Measurements from ENCODE around the gene CYSLTR2.
"Not testable (repeated sequence)": the region's sequence is repeated elsewhere in the genome, so short reads cannot be mapped to it uniquely, and the experiment has no call there.

CYSLTR2 gene

DNA sequence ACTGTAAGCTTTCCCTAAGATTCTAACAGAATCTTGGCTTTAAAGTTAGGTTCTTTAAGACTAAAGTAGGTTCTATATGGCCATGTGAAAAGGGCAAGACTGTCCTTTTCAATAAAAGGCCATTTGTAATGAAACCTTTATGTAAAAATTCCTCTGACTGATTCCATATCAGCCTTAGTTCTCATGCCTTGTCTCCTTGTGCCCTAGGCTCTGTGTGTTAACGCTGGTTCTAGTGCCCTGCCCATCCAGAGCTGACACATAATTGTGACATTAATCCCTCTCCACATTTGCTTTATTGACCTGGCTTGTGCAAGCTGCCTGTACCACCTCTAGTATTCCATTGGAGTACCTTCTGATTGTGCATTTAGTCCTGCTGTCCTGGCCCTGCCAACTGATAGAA, 28.2 kb downstream of the CYSLTR2 start:
- Histone ChIP-seq H3K27ac (no peak overlapping the region), H3K4me3 (no peak overlapping the region)

DNA sequence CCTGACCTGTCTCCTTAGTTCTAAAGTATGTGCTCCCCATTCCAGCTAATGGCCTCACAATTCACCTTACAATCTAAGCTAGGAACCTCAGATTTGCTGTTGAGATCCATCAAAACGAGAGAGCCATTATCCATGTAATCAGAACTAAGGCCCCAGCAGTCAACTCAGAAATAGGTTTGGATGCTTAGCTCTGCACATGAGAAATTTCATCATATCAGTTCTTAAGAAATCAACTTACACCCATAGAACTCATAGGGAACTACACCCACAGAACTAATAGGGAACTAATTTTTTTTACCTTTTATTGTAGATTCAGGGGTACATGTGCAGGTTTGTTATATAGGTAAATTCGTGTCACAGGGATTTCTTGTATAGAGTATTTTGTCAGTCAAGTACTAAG, 28.7 kb downstream of the CYSLTR2 start:
- no peak overlapping the region for H3K27ac ChIP-seq
- no peak overlapping the region for H3K4me3 ChIP-seq

DNA sequence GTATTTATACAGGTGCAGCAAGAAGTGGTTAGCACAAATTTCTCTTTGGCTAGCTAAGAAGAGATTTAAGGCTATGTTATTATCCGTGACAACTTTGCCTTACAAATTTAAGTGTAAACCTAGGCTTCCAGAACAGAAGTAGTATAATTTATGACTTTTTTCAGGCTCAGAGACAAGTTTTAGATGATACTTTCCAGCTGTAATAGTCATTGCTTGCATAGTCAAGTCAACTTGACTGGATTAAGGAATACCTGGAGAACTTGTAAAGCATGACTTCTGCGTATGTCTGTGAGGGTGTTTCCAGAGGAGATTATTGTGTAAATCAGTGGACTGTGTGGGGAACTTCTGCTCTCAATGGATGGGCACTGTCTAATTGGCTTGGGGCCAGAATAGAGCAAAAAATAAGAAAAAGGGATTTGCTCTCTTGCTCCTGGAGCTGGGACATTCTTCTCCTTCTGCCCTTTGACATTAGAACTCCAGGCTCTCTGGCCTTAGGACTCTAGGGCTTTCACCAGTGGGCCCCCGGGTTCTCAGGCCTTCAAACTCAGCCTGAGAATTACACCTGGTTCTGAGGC, 33.0 kb downstream of the CYSLTR2 start:
- no peak overlapping the region for H3K4me3 ChIP-seq
- no peak overlapping the region for H3K27ac ChIP-seq

DNA sequence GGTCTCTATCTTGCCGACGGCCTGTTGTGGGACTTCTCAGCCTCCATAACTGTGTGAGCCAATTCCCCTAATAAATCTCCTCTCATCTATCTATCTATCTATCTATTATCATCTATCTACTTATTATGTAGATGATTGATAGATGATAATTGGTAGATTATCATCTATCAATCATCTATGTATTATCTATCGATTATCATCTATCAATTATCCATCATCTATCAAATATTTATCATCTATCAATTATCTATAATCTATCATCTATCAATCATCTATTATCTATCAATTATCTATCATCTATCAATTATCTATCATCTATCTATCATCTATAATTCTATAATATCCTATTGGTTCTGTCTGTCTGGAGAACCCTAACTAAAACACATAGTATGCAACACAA, 33.5 kb downstream of the CYSLTR2 start:
- H3K4me3 ChIP-seq: no peak overlapping the region
- H3K27ac ChIP-seq: no peak overlapping the region

DNA sequence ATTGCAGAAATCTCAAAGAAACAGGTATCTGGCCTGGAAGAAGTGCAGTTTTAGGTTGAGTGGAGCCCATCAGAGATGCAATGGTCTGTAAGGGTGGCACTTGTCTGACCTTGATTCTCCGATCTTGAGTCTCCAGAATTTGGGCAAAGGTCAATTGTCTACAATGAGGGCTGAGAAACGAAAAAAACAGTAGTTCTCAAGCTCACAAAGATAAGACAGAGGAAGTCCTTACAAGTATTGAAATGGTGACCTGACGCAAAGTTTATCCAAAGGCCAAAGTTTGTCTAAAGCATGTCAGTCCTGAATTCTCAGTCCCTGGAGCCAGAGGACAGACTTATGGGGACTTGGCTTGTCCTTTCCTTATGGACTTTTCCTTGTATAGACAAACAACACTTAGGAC, 40.3 kb downstream of the CYSLTR2 start:
- no peak overlapping the region for H3K27ac ChIP-seq
- H3K4me3 ChIP-seq: no peak overlapping the region

DNA sequence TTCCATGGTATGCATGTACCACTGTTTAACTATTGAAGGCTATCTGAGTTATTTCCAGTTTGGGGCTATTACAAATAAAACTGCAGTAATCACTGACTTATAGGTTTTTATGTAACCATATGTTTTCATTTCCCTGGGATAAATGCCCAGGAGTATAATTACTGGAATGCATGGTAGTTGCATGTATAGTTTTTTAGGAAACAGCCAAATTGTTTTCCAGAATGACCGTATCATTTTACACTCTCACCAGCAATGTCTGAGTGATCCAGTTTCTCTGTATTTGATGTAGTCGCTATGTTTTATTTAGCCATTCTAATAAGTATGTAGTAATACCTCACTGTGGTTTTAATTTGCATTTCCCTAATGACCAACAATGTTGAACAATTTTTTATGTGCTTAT, 42.0 kb downstream of the CYSLTR2 start:
- no peak overlapping the region for H3K4me3 ChIP-seq
- H3K27ac ChIP-seq: no peak overlapping the region

DNA sequence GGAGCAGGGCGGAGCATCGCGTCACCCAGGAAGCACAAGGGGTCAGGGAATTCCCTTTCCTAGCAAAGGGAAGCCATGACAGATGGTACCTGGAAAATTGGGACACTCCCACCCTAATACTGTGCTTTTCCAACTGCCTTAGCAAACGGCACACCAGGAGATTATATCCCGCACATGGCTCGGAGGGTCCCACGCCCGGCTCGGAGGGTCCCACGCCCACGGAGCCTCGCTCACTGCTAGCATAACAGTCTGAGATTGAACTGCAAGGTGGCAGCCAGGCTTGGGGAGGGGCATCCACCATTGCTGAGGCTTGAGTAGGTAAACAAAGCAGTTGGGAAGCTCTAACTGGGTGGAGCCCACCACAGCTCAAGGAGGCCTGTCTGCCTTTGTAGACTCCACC, 42.9 kb downstream of the CYSLTR2 start:
- not testable (repeated sequence) for H3K27ac ChIP-seq, H3K4me3 ChIP-seq

DNA sequence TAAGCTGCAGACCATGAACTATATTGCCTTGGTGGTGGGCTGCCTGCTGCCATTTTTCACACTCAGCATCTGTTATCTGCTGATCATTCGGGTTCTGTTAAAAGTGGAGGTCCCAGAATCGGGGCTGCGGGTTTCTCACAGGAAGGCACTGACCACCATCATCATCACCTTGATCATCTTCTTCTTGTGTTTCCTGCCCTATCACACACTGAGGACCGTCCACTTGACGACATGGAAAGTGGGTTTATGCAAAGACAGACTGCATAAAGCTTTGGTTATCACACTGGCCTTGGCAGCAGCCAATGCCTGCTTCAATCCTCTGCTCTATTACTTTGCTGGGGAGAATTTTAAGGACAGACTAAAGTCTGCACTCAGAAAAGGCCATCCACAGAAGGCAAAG, 53.7 kb downstream of the CYSLTR2 start:
- H3K27ac ChIP-seq: no peak overlapping the region
- no peak overlapping the region for H3K4me3 ChIP-seq

DNA sequence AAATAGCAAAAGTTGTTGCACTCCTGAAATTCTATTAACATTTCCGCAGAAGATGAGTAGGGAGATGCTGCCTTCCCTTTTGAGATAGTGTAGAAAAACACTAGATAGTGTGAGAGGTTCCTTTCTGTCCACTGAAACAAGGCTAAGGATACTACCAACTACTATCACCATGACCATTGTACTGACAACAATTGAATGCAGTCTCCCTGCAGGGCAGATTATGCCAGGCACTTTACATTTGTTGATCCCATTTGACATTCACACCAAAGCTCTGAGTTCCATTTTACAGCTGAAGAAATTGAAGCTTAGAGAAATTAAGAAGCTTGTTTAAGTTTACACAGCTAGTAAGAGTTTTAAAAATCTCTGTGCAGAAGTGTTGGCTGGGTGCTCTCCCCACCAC, 55.0 kb downstream of the CYSLTR2 start:
- Histone ChIP-seq H3K27ac (no peak overlapping the region), H3K4me3 (no peak overlapping the region)

DNA sequence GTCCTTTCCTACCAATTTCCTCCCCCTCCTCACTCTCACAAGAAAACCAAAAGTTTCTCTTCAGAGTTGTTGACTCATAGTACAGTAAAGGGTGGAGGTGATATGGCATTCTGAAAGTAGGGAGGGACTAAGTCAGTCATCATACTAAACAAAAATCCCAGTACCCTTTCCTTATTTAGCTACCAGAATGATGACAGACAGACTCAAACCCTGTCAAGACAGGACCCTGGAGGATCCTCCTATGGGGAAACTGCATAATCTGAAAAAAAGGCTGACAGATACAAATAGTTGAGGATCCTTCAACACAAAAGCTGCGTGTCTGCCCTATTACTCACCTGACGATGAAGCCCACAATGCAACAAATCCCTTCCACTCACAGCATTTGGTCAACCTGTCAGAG, 55.5 kb downstream of the CYSLTR2 start:
- H3K27ac ChIP-seq: no peak overlapping the region
- no peak overlapping the region for H3K4me3 ChIP-seq

DNA sequence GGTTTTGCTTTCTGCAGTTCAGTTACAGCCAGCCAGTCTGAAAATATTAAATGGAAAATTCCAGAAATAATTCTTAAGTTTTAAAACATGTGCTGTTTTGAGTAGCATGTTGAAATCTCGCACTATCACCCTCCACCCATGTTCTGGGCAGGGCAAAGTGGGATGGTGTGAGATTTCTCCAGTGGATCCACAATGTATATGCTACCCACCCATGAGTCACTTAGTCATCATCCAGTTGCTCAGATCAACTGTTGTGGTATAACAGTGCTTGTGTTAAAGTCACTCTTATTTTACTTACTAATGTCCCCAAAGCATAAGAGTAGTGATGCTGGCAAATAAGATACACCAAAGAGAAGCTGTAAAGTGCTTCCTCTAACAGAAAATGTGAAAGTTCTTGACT, 56.4 kb downstream of the CYSLTR2 start:
- Histone ChIP-seq H3K4me3 (no peak overlapping the region), H3K27ac (no peak overlapping the region)

DNA sequence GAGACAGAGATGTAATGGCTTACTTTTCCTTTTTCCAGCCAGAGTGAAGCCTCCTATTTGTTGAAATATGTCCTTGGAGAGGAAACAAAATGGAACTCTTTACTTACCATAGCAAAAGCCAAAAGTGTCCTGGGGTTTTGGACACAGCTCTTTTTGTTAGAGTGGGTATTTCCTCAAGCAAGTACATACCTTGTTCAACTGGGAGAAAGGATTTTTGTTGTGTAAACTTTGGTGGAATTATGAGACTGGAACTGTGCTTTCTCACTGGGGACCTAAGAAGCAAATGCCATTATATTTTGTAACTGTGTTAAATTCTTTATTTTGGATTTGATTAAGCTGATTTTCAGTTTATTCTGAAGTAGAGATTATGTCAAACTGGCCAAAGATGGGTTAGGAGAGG, 58.4 kb downstream of the CYSLTR2 start:
- Histone ChIP-seq H3K4me3 (no peak overlapping the region), H3K27ac (no peak overlapping the region)

DNA sequence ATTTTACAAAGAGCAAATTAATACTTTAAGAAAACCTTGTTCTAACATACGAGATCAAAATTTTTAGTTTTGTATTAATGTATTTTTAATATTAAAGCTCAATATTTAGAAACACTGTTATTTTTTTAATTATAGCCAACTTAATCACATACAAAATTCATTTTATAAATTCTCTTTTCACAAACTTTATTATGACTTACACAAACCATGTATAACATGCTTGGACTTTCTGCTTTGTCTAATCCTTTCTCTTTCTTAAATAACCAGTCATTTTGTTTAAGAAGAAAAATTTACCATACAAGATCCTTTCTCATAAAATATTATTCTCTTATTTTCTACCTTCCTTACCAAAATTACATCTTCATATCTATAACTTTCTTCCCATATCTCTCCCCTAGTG, 62.2 kb downstream of the CYSLTR2 start:
- Histone ChIP-seq H3K4me3 (no peak overlapping the region), H3K27ac (no peak overlapping the region)

DNA sequence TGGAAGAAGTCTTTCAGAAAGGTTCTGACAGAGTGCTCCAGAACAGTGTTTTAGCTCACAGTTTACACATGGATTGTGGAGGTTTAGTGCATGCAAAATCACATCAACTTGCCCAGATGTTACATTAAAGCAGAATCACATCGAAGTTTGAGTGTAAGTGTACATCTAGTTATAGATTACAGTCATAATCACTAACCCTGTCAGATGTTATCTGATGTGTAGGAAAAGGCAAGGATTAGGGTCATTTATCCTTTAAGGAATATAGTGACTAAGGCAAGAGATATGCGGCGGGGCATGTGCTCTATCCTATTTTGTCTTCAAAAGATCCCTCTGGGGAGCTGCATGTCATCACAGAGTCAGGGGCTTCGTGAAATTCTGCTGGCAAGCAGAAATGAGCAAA, 66.9 kb downstream of the CYSLTR2 start:
- no peak overlapping the region for H3K27ac ChIP-seq
- H3K4me3 ChIP-seq: no peak overlapping the region

DNA sequence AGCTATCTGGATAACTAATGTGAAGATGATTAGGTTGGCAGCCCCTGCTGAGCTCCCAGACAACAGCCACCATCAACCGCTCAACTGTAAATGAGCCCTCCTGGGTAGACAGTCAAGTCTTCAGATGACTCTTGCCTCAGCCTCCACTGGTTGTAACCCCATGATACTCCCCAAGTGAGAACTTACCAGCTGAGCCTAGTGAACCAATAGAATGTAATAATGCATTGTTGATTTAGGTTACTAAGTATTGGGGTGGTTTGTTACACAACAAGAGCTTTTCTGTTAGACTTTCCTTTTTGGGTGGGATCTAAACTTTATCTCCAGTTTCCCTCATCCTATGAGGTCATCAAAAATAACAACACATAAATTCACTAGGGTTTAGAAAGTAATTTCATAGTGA, 69.4 kb downstream of the CYSLTR2 start:
- no peak overlapping the region for H3K4me3 ChIP-seq
- H3K27ac ChIP-seq: no peak overlapping the region

DNA sequence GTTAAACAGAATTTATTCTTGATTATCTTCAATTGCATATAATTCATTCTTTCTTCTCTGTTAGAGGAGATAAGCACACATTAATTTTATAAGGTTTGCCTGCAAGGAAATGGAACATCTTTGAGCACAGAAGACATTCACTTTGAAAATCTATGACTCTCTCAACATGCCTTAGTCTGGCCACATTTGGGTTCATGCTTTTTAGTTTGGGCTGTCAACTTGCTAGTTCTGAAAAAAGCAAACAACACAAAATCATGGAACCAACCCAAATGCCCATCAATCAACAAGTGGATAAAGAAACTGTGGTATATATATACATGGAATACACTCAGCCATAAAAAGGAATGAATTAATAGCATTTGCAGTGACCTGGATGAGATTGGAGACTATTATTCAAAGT, 71.5 kb downstream of the CYSLTR2 start:
- H3K4me3 ChIP-seq: no peak overlapping the region
- no peak overlapping the region for H3K27ac ChIP-seq

DNA sequence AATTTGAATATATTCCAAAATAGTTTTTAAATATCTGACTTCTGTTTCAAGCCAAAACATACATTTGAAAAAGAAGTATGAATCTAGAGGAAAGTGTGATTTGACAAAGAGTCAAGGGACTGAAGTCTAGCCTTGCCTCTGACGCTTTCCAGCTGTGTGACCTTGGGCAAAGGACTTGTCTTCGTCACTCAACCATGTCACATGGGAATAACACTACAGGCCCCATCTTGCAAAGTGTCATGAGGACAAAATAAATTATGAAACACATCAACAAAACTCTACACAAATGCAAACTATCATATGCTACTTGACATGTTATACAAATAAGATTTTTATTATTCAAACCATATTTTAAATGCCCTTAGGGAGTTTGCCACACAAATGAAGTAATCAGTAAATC, 73.0 kb downstream of the CYSLTR2 start:
- Histone ChIP-seq H3K27ac (no peak overlapping the region), H3K4me3 (no peak overlapping the region)

DNA sequence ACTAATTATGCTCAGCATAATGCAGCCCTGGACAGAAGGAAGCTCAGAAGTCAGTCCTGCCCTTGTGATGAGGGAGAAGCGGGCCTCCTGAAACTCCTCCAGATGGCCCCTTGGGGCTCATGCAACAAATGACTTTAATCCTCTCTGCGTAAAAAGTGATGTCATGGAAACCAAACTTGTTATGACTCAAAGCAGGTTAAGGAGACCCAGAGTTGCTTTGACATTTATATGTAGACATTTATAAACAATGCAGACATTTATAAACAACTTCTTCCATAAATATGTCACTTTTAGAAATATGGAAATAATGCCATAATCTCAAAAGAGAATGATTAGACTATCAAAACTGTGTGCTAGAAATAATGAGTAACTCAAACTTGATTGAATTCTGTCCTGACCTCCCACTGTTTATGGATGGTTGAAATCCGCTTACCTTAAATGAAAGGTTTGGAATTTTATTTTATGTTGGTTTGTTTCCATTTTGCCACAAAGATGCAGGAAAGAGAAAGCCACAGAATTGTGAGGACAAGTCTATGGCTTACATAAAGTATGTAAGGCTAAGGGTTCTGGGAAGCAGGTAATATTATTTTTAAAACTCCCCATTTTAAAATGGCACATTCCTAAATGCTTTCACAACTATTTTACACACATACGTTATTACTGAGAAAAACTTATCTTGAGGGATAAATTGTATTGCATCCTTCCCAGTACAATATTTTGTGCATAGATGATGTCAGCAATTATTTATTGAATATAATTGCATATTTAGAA, 73.7 kb downstream of the CYSLTR2 start:
- Histone ChIP-seq H3K27ac (no peak overlapping the region), H3K4me3 (no peak overlapping the region)

DNA sequence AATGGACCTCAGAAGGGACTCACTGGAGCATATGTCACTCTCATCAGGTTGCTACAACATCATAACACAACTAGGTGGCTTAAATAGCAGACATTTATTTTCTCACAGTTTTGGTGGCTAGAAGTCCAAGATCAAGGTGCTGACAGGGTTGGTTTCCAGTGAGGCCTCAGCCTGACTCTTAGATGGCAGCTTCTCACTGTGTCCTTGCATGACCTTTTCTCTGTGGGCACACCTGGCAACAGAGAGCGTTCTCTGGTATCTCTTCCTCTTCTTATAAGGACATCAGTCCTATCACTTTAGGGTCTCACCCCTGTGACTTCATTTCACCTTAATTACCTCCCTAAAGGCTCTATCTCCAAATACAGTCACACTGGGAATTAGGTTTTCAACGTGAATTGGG, 74.5 kb downstream of the CYSLTR2 start:
- no peak overlapping the region for H3K27ac ChIP-seq
- no peak overlapping the region for H3K4me3 ChIP-seq

DNA sequence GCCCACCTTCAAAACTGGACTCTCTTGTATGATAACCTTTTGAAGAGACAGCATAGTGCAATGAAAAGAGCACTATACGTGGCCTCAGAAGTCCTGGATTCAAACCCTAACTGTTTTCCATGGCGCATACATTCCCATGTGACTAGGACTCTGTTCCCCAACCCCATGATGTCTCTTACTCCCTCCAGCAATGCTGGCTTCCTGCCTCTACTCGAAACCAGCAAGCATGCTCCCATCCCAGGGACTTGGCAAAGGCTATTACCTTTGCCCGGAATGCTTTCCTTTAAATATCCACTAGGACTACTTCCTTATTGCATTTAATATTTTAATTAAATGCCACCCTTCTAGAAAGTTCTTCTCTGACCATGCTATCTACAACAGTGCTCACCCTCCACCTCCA, 75.1 kb downstream of the CYSLTR2 start:
- no peak overlapping the region for H3K27ac ChIP-seq

DNA sequence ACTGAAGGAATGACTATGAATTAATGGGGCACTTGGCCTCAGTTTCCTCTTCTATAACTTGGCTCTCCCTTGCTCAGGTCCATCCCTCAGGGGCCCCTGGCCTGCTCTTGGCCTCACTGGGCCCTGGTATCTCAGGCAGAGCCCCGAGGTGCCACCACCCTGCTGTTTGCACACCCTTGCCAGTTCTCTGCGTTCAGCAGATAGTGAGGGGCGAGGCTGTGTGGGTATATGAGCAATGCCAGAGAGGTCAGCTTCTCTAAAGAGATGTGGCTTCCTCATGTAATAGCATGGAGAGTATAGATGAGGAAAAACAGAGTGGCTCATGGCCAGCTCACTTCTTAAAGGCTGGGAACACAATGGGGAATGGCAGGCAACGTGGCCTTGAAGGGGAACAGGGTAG, 76.1 kb downstream of the CYSLTR2 start:
- Histone ChIP-seq H3K27ac (no peak overlapping the region), H3K4me3 (no peak overlapping the region)

More for the DNA sequence above, 75.1 kb downstream of the CYSLTR2 start:
- no peak overlapping the region for H3K4me3 ChIP-seq
